HepG2 (cell line): ENCODE results near the gene ZNF212. TPM values are rescaled to one million over a fixed set of nuclear protein-coding genes. Genes with fewer than 3 reads are reported as not detected.

Experiments used
- AGO2 ChIP-seq: fragments of 200-400 bp; formaldehyde crosslinking; optimal IDR thresholded peaks from 2 replicates; pipeline ENCODE3; 2017; ENCODE audit warnings: mild to moderate bottlenecking, low read depth, low read length, moderate library complexity
- ARID2 ChIP-seq: sonication (generic); formaldehyde crosslinking; IDR thresholded peaks from 2 replicates; pipeline ENCODE4 v1.8.1; 2022; ENCODE audit warnings: mild to moderate bottlenecking, missing genetic modification reagents, borderline replicate concordance
- ARID5B ChIP-seq: IDR thresholded peaks from 2 replicates; pipeline ENCODE4 v1.4.0; 2020; ENCODE audit warnings: mild to moderate bottlenecking, missing genetic modification reagents
- FOXC1 ChIP-seq: sonication (generic); formaldehyde crosslinking; IDR thresholded peaks from 2 replicates; pipeline ENCODE4 v1.8.0; 2022; ENCODE audit warnings: mild to moderate bottlenecking, missing genetic modification reagents, borderline replicate concordance
- GABPB1 ChIP-seq: IDR thresholded peaks from 2 replicates; pipeline ENCODE4 v1.6.1; 2016; ENCODE audit warnings: mild to moderate bottlenecking, missing genetic modification reagents, moderate library complexity, missing compliant biosample characterization
- KDM5B ChIP-seq: sonication (generic); formaldehyde crosslinking; IDR thresholded peaks from 2 replicates; pipeline ENCODE4 v1.4.0; 2020; ENCODE audit warnings: missing genetic modification reagents, mild to moderate bottlenecking, borderline replicate concordance
- MAFG ChIP-seq: sonication (generic); formaldehyde crosslinking; IDR thresholded peaks from 2 replicates; pipeline ENCODE4 v1.5.1; 2020; ENCODE audit warnings: mild to moderate bottlenecking, missing genetic modification reagents
- RBFOX2 ChIP-seq: fragments of 200-400 bp; formaldehyde crosslinking; IDR thresholded peaks from 2 replicates; pipeline ENCODE4 v1.6.1; 2017; ENCODE audit warnings: low read depth, mild to moderate bottlenecking, low read length
- RNF219 ChIP-seq: sonication (generic); formaldehyde crosslinking; IDR thresholded peaks from 2 replicates; pipeline ENCODE4 v1.5.0; 2020; ENCODE audit warnings: mild to moderate bottlenecking, missing genetic modification reagents
- SNAI1 ChIP-seq: sonication (generic); formaldehyde crosslinking; IDR thresholded peaks from 2 replicates; pipeline ENCODE4 v1.5.0; 2020; ENCODE audit warnings: mild to moderate bottlenecking, missing genetic modification reagents, borderline replicate concordance
- USF2 ChIP-seq, 2 experiments: sonication (generic) in 1 of 2; formaldehyde crosslinking in 1 of 2; IDR thresholded peaks; 2 replicates each; pipeline versions ENCODE4 v1.5.1 to v1.6.1; 2011 to 2020; ENCODE audit warnings: borderline replicate concordance in 1 of 2, low read depth in 1 of 2, low read length in 1 of 2, mild to moderate bottlenecking in 1 of 2, missing genetic modification reagents in 1 of 2, moderate library complexity in 1 of 2
- ZBTB1 ChIP-seq: sonication (generic); formaldehyde crosslinking; IDR thresholded peaks from 2 replicates; pipeline ENCODE4 v1.4.0; 2020; ENCODE audit warnings: missing genetic modification reagents, borderline replicate concordance
- ZBTB42 ChIP-seq: sonication (generic); formaldehyde crosslinking; IDR thresholded peaks from 2 replicates; pipeline ENCODE4 v1.5.0; 2020; ENCODE audit warnings: mild to moderate bottlenecking, missing genetic modification reagents
- ZNF776 ChIP-seq: sonication (generic); formaldehyde crosslinking; IDR thresholded peaks from 2 replicates; pipeline ENCODE4 v1.4.0; 2020; ENCODE audit warnings: mild to moderate bottlenecking, missing genetic modification reagents
- ZNF788 ChIP-seq: sonication (generic); formaldehyde crosslinking; IDR thresholded peaks from 2 replicates; pipeline ENCODE4 v1.5.0; 2020; ENCODE audit warnings: mild to moderate bottlenecking, missing genetic modification reagents, borderline replicate concordance
- polyA plus RNA-seq, 8 experiments: library from polyadenylated mRNA; depleted of rRNA in 3 of 8; stranded (reverse) in 7 of 8; unstranded in 1 of 8; fragments of >200 nt; fragmentation: Illumina TruSeq in 4 of 8; extraction: Trizol in 4 of 8; gene quantifications; 2 replicates each; pipeline versions ENCODE4 v1.2.1 to v1.2.3, GENCODE V29; 2011 to 2016; ENCODE audit warnings: low read depth in 4 of 8, missing spikeins in 1 of 8, mixed read lengths in 1 of 8; ENCODE audit not compliant: insufficient read depth in 1 of 8
- total RNA-seq, 5 experiments: library from RNA; depleted of rRNA; stranded (reverse); fragments of >200 nt; fragmentation: Illumina TruSeq; extraction: Trizol; gene quantifications; 2 replicates each; pipeline ENCODE4 v1.2.3, GENCODE V29; 2016; ENCODE audit warnings: low read depth in 1 of 5
- TF ChIP-seq, protein P1 (sequence below): sonication (generic); formaldehyde crosslinking; IDR thresholded peaks from 2 replicates; pipeline ENCODE4 v1.5.0; 2020; ENCODE audit warnings: missing genetic modification reagents

ZNF212 gene
- total and polyA plus RNA-seq, 2 of the 13 experiments (the other 11 are each of a cell fraction or from before 2014, with no cell fraction given) = 2.6 to 3.8 TPM

- TF ChIP-seq USF2 (IDR thresholded peaks at IDR 0.05; ENCODE audit: low read depth, low read length) = no peak
- peak; percentile 39; the same call in 1 of the 2 replicates for TF ChIP-seq USF2 (CRISPR knock-in tag; IDR thresholded peaks at IDR 0.05; ENCODE audit: borderline replicate concordance)
- no peak for TF ChIP-seq ARID2
- TF ChIP-seq, protein P1, sequence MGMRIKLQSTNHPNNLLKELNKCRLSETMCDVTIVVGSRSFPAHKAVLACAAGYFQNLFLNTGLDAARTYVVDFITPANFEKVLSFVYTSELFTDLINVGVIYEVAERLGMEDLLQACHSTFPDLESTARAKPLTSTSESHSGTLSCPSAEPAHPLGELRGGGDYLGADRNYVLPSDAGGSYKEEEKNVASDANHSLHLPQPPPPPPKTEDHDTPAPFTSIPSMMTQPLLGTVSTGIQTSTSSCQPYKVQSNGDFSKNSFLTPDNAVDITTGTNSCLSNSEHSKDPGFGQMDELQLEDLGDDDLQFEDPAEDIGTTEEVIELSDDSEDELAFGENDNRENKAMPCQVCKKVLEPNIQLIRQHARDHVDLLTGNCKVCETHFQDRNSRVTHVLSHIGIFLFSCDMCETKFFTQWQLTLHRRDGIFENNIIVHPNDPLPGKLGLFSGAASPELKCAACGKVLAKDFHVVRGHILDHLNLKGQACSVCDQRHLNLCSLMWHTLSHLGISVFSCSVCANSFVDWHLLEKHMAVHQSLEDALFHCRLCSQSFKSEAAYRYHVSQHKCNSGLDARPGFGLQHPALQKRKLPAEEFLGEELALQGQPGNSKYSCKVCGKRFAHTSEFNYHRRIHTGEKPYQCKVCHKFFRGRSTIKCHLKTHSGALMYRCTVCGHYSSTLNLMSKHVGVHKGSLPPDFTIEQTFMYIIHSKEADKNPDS = 0 out of 2 replicates have a peak, but pooled peaks have one; percentile 53
- peak; percentile 68; the same call in 1 of the 2 replicates for TF ChIP-seq ZNF776 (CRISPR knock-in tag)
- no peak for TF ChIP-seq ZBTB42
- peak; percentile 64; the same call in 1 of the 2 replicates for TF ChIP-seq KDM5B (CRISPR knock-in tag)
- no peak for TF ChIP-seq AGO2
- no peak; the same call in 1 of the 2 replicates for TF ChIP-seq FOXC1 (CRISPR knock-in tag)
- TF ChIP-seq RNF219 (CRISPR knock-in tag) = no peak
- TF ChIP-seq SNAI1 (CRISPR knock-in tag) = peak; percentile 20; the same call in 1 of the 2 replicates
- no peak for TF ChIP-seq MAFG
- TF ChIP-seq ZNF788 (CRISPR knock-in tag) = peak; percentile 73; the same call in 1 of the 2 replicates
- peak; percentile 93 for TF ChIP-seq RBFOX2
- peak; percentile 84 for TF ChIP-seq GABPB1 (CRISPR knock-in tag)
- no peak for TF ChIP-seq ZBTB1 (CRISPR knock-in tag)
- peak; percentile 64 for TF ChIP-seq ARID5B (CRISPR knock-in tag)
Measured at GRCh38 chr7:149195180-149196150, 44.0 kb upstream of the ZNF212 start, which contains the start of gene ZNF282 (continued).
